DND-41 (cell line): ENCODE data around the gene PLEKHO2.

Experiments
- ATAC-seq: fragments of 200-7000 bp; cut with Tn5 transposase; 3 replicates; pipeline ENCODE4 v1.9.1; 2021; ENCODE audit warnings: low read depth; ENCODE audit not compliant: insufficient read depth
- DNase-seq: peaks from one replicate; pipeline ENCODE4 v3.0.0-alpha.2; 2020
- H2AFZ ChIP-seq: 2 replicates; pipeline ENCODE4 v1.6.0; 2012; ENCODE audit warnings: low read depth, low read length
- H3K27ac ChIP-seq: 2 replicates; pipeline ENCODE4 v1.5.1; 2012; ENCODE audit warnings: low read length, inconsistent platforms
- H3K27me3 ChIP-seq: fragments of 200-600 bp; sonication (generic); 2 replicates; pipeline ENCODE4 v1.6.0; 2012; ENCODE audit warnings: low read length, mild to moderate bottlenecking, inconsistent platforms; ENCODE audit not compliant: insufficient read depth, poor library complexity
- H3K36me3 ChIP-seq: 2 replicates; pipeline ENCODE4 v1.5.1; 2012; ENCODE audit warnings: low read length, inconsistent platforms; ENCODE audit not compliant: insufficient read depth
- H3K4me1 ChIP-seq: 2 replicates; pipeline ENCODE4 v1.5.1; 2012; ENCODE audit warnings: mild to moderate bottlenecking, low read length; ENCODE audit not compliant: insufficient read depth
- H3K4me2 ChIP-seq: 2 replicates; pipeline ENCODE4 v1.6.0; 2012; ENCODE audit warnings: mild to moderate bottlenecking, moderate library complexity, low read length, inconsistent platforms; ENCODE audit not compliant: insufficient read depth
- H3K4me3 ChIP-seq, 2 experiments: fragments of 200-600 bp in 1 of 2; shearing (Covaris generic) in 1 of 2; 2 replicates each; pipeline ENCODE4 v1.5.1; 2012 to 2016; ENCODE audit warnings: inconsistent platforms in 2 of 2, low read length in 2 of 2, mild to moderate bottlenecking in 2 of 2, low read depth in 1 of 2, moderate library complexity in 1 of 2
- H3K79me2 ChIP-seq: 2 replicates; pipeline ENCODE4 v1.6.0; 2012; ENCODE audit warnings: low read length, inconsistent platforms; ENCODE audit not compliant: insufficient read depth
- H3K9ac ChIP-seq: 2 replicates; pipeline ENCODE4 v1.6.0; 2012; ENCODE audit warnings: low read depth, mild to moderate bottlenecking, inconsistent platforms, low read length, moderate library complexity
- H3K9me3 ChIP-seq: 2 replicates; pipeline ENCODE4 v1.5.1; 2012; ENCODE audit warnings: low read length, moderate library complexity, mild to moderate bottlenecking, inconsistent platforms; ENCODE audit not compliant: insufficient read depth, severe bottlenecking
- H4K20me1 ChIP-seq: 2 replicates; pipeline ENCODE4 v1.6.0; 2012; ENCODE audit warnings: low read length; ENCODE audit not compliant: insufficient read depth
- CTCF ChIP-seq: IDR thresholded peaks from 2 replicates; pipeline ENCODE4 v1.5.1; 2012; ENCODE audit warnings: borderline replicate concordance, low read length, moderate library complexity, mild to moderate bottlenecking; ENCODE audit not compliant: poor library complexity, severe bottlenecking; ENCODE audit errors: extremely low read depth
- EZH2 ChIP-seq: IDR thresholded peaks from 3 replicates; pipeline ENCODE4 v1.6.1; 2012; ENCODE audit warnings: borderline replicate concordance, low read depth, mild to moderate bottlenecking, moderate library complexity, low read length, inconsistent platforms; ENCODE audit not compliant: severe bottlenecking

PLEKHO2 gene

GRCh38 chr15:64800476-64800875 is 41.2 kb upstream of the PLEKHO2 start:
- H2AFZ ChIP-seq, result no peak overlapping the region
- no peak for ATAC-seq
- H3K27ac ChIP-seq, result no peak overlapping the region
- no peak for TF ChIP-seq EZH2
- TF ChIP-seq CTCF, result no peak
- H3K4me3 ChIP-seq, result no peak overlapping the region
- no peaks in the 10 kb centered on the region for H3K9me3 ChIP-seq
- no peak overlapping the region for H3K9ac ChIP-seq
- DNase-seq, result no peak
- H3K27me3 ChIP-seq, result no peaks in the 10 kb centered on the region
- H3K79me2 ChIP-seq, result no peaks in the 10 kb centered on the region
- H3K4me1 ChIP-seq, result no peaks in the 10 kb centered on the region
- no peak overlapping the region for H3K4me2 ChIP-seq
- H3K36me3 ChIP-seq, result no peaks in the 10 kb centered on the region
- no peaks in the 10 kb centered on the region for H4K20me1 ChIP-seq

GRCh38 chr15:64803526-64803925 is 38.2 kb upstream of the PLEKHO2 start:
- Histone ChIP-seq H4K20me1 (no peaks in the 10 kb centered on the region), H3K4me3 (no peak overlapping the region), H3K4me1 (no peaks in the 10 kb centered on the region), H3K27me3 (no peaks in the 10 kb centered on the region), H3K79me2 (no peaks in the 10 kb centered on the region), H3K9me3 (no peaks in the 10 kb centered on the region), H3K9ac (no peak overlapping the region), H2AFZ (no peak overlapping the region), H3K36me3 (no peaks in the 10 kb centered on the region), H3K4me2 (no peak overlapping the region), H3K27ac (no peak overlapping the region)
- TF ChIP-seq CTCF (no peak), EZH2 (no peak)
- DNase-seq (no peak), ATAC-seq (no peak)

DNA sequence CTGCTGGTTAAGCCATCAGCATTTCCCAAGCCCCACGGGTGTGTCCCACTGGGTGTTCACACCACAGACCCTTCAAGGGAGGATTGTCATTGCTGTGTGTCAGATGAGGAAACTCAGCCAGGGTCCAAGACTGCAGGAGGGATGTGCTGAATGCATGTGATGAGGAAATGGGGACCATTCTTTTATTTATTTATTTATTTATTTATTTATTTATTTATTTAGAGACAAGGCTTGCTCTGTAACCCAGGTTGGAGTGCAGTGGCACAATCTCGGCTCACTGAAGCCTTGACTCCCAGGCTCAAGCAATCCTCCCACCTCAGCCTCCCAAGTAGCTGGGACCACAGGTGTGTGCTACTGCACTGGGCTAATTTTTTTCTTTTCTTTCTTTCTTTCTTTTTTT is 37.1 kb upstream of the PLEKHO2 start:
- DNase-seq (no peak), ATAC-seq (no peak)
- H4K20me1 ChIP-seq, result no peaks in the 10 kb centered on the region
- TF ChIP-seq EZH2, result no peak
- no peak for TF ChIP-seq CTCF
- H3K4me1 ChIP-seq, result no peaks in the 10 kb centered on the region
- no peak overlapping the region for H3K9ac ChIP-seq
- H3K79me2 ChIP-seq, result no peaks in the 10 kb centered on the region
- H3K4me3 ChIP-seq, result no peak overlapping the region
- H3K27ac ChIP-seq, result no peak overlapping the region
- no peaks in the 10 kb centered on the region for H3K9me3 ChIP-seq
- H2AFZ ChIP-seq, result no peak overlapping the region
- H3K36me3 ChIP-seq, result no peaks in the 10 kb centered on the region
- H3K27me3 ChIP-seq, result no peaks in the 10 kb centered on the region
- H3K4me2 ChIP-seq, result no peak overlapping the region

GRCh38 chr15:64806509-64806908 is 35.2 kb upstream of the PLEKHO2 start:
- H3K27ac ChIP-seq, result no peak overlapping the region
- no peak for ATAC-seq
- H3K79me2 ChIP-seq, result no peaks in the 10 kb centered on the region
- H3K4me3 ChIP-seq, result no peak overlapping the region
- H4K20me1 ChIP-seq, result no peaks in the 10 kb centered on the region
- H3K9me3 ChIP-seq, result no peaks in the 10 kb centered on the region
- no peak overlapping the region for H3K4me2 ChIP-seq
- DNase-seq, result no peak
- no peak for TF ChIP-seq EZH2
- TF ChIP-seq CTCF, result no peak
- no peak overlapping the region for H3K9ac ChIP-seq
- no peaks in the 10 kb centered on the region for H3K27me3 ChIP-seq
- H2AFZ ChIP-seq, result no peak overlapping the region
- no peaks in the 10 kb centered on the region for H3K4me1 ChIP-seq
- no peaks in the 10 kb centered on the region for H3K36me3 ChIP-seq
